Measurements from ENCODE around the gene CDH24.

The CDH24 gene

GRCh38 chr14:23089498-23090253 is 32.4 kb upstream of the CDH24 start:
- no peak for DNase-seq (ENCODE audit: low read depth in 2 of 2)

DNA sequence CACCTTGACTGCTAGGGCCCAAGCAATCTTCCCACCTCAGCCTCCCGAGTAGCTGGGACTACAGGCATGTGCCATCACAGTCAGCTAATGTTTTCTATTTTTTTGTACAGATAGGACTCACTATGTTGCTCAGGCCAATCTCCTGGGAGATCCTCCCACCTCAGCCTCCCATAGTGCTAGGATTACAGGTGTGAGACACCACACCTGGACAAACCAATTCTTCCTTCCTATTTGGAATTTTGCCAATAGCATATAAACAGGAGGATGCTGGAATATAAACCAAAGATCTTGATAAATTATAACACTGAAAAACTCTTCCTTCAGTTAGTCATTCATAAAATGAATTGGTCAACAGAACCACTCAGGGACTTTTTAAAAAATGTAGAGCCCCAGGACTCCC is 29.2 kb upstream of the CDH24 start:
- no peak for DNase-seq (ENCODE audit: low read depth in 2 of 2)

- DNase-seq (ENCODE audit: low read depth in 2 of 2) = no peak
Observed at GRCh38 chr14:23085458-23085857, 28.1 kb upstream of the CDH24 start.

DNA sequence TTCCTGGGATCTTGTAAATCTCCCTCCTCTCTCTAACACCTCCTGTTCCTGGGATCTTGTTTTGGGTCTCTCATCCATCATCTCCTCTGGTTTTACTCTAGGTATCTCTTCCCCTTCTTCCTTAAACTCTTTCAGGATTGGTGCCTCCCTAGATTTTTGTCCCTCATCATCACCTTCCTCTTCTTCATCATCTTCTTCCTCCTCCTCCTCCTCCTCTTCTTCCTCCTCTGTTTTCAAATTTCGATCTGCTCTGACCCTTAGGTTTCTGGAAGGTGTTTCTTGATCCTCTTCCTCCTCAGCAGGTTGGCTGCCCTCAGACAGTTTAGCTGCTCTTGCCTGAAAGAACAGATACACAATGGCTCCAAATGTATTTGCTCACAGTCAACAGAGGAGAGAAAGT is 23.2 kb upstream of the CDH24 start:
- DNase-seq (ENCODE audit: low read depth in 2 of 2) = no peak

DNA sequence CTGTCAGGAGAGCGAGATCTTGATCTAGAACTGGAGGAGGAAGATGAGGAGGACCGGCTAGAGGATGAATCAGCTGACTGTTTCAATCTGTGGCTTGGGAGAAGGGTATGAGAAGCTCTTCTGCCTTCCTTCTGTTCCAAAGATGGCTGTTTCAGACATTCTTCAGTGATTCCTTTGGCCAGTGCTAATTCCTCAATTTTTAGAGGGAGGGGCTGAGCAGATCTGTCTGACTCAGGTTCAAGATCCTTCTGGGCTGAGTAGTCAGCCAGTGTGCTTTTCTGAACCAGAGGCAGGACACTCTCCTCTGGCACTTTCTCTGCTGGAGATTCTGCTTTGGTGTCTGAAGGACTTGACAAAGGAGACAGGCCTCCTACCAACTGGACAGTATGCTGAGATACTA is 22.4 kb upstream of the CDH24 start:
- no peak for DNase-seq (ENCODE audit: low read depth in 2 of 2)

GRCh38 chr14:23078692-23079116 is 21.4 kb upstream of the CDH24 start:
- no peak for DNase-seq (ENCODE audit: low read depth in 2 of 2)

GRCh38 chr14:23077962-23078361 is 20.6 kb upstream of the CDH24 start:
- no peak for DNase-seq (ENCODE audit: low read depth in 2 of 2)

GRCh38 chr14:23076785-23077408 is 19.6 kb upstream of the CDH24 start:
- DNase-seq (ENCODE audit: low read depth in 2 of 2) = no peak

- DNase-seq (ENCODE audit: low read depth in 2 of 2) = no peak
Observed at GRCh38 chr14:23074906-23075305, 17.6 kb upstream of the CDH24 start.

DNA sequence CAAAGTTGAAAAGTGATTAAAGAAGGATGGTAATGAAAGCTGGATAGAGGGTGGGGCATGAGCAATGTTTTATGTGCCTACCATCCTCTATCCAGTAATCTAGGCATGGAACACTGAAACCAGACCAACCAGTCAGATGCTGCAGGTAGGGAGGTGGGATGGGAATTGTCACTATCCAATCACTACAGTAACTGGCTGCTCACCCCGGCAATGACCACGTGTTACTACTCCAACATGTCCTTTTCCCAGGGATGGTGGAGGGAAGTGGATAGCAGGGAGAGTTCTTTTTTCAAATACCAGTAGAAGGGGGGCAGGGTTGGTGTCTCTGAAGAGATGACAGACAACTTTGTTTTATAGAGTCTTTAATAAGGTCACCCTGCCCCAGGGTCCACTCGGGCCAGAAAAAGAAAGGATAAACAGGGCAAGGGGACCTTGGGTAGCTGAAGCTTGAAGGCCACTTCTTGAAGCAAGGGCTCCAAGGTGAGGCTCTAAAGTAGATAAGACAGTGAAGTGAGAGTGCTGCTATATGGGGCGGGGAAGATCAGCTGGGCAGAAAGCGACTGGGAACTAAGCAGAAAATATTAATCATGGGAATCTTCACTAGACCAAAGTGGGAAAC is 14.7 kb upstream of the CDH24 start:
- DNase-seq (ENCODE audit: low read depth in 2 of 2) = no peak

GRCh38 chr14:23071244-23071920 is 14.1 kb upstream of the CDH24 start:
- DNase-seq (ENCODE audit: low read depth in 2 of 2) = peak; percentile 50 to 61

GRCh38 chr14:23070262-23071129 is 13.2 kb upstream of the CDH24 start:
- no peak for DNase-seq (ENCODE audit: low read depth in 2 of 2)

DNA sequence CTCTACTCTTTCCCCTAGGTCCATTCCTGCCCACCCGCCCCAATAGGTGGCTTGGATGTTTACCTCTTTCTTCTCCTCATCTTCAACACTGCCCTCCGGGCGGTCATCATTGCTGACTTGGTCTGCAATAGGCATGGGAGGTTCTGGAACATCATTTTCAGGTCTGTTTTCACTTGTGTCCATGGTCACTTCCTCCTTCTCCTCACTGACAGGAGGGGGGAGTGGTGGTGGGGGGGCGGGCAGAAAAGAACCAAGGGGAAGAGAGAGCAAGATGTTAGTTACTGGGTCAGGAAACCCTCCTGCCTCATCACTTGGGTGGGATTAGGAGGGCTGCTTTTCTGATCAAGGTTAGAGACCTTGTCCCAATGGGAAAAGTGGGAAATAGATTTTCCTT is 12.1 kb upstream of the CDH24 start:
- no peak for DNase-seq (ENCODE audit: low read depth in 2 of 2)

DNA sequence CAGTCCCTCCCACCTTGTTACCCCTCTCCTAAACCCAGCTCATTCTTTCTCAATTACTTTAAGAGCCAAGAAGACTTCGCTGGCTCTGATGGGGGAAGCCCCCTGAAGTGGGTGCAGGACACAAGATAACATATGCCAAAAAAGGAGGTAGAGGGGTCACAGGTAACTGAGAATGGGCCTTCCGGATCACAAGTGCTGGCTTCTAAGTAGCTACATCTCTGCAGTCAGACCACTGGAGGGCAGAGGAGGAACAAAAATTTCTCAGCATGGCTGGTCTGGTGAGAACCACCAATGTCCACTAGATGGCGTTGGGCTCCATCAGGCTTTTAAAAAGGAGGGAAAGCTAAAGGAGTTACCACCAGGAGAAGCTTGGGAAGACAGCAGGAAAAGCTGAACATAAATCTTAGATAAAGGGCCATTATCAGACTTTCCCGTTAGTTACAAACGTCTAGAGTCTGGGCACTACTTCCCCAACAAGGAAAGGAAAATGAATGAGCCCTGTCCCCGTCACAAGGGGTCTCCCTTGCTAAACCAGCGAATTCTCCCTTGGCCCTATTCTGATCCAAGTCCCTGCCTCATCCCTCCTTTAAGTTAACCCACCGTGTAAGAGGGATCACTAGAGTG is 11.6 kb upstream of the CDH24 start:
- DNase-seq (ENCODE audit: low read depth in 2 of 2) = peak; percentile 31 to 43

GRCh38 chr14:23067847-23068788 is 10.8 kb upstream of the CDH24 start:
- no peak for DNase-seq (ENCODE audit: low read depth in 2 of 2)

DNA sequence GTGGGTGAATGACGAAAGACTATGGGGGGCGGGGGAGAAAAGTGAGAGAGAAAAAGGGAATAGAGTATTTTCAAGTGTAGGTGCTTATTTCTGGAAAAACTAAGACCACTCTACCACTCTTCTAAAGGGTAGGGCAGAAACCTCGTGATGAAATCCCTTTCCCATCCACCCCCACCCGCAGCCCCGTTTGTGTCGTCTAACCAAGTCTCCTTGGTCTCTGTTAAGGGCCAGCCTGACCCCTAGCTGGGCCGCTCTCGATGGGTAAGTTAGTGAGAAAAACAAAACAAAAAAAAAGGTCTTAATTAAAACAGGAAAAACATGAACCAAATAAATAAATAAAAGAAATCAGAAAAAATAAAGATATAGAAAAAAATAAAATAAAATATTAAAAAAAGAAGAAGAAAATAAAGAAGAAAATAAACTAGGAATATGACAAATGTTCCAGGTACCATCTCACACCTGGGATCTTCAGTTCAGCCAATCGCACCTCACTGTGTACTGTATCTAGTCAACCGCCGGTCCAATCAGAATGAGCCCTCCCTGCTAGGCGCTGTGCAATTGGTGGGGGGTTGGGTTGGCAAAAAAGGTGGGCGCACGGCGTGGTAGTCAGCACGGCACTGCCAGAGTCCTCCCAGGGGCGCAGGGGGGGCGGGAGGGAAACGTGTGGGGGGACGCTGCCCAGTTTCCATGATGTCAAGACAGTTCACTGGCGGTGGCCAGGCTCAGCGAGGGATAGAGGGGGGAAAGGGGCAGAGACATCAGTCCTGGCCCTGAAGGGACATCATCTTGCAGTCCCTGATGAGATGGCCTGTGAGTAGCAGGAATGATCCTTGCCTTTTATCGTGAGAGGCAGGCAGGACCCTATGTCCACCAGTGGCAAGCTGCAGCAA is 9.8 kb upstream of the CDH24 start:
- DNase-seq (ENCODE audit: low read depth in 2 of 2) = no peak

GRCh38 chr14:23066368-23066767 is 9.0 kb upstream of the CDH24 start:
- DNase-seq (ENCODE audit: low read depth in 2 of 2) = no peak

GRCh38 chr14:23063601-23064000 is 6.3 kb upstream of the CDH24 start:
- no peak for DNase-seq (ENCODE audit: low read depth in 2 of 2)

- no peak for DNase-seq (ENCODE audit: low read depth in 2 of 2)
Observed at GRCh38 chr14:23062002-23062401, 4.7 kb upstream of the CDH24 start.
